WTC11 (cell line): Measurements from ENCODE around the gene FFAR4.

Experiments
- TF ChIP-seq, protein P1 (sequence below): sonication (generic); formaldehyde crosslinking; IDR thresholded peaks from 2 replicates; pipeline ENCODE4 v1.8.1; 2023; ENCODE audit warnings: mild to moderate bottlenecking, missing genetic modification reagents, moderate library complexity
- TF ChIP-seq, protein P2 (sequence below): fragments of 200-600 bp; IDR thresholded peaks from 2 replicates; pipeline ENCODE4 v1.8.0; 2022; ENCODE audit warnings: antibody characterized with exemption

DNA sequence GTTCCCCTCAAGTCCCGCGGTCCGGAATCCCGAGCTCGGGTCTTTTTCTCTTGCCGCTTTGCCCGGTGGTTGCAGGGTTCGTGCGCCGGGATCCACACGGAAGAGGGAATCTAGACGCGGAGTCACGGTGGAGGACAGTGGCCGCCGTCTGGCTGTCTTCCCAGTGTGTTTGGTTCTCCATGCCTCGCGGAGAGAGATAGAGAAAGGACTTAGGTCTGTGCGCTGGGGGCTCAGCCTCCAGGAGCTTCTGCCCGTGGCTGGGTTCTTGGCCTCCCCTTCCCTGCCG lies 1.6 kb downstream of the FFAR4 start:
- TF ChIP-seq, protein P1, sequence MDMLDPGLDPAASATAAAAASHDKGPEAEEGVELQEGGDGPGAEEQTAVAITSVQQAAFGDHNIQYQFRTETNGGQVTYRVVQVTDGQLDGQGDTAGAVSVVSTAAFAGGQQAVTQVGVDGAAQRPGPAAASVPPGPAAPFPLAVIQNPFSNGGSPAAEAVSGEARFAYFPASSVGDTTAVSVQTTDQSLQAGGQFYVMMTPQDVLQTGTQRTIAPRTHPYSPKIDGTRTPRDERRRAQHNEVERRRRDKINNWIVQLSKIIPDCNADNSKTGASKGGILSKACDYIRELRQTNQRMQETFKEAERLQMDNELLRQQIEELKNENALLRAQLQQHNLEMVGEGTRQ, result no peak
- TF ChIP-seq, protein P2, sequence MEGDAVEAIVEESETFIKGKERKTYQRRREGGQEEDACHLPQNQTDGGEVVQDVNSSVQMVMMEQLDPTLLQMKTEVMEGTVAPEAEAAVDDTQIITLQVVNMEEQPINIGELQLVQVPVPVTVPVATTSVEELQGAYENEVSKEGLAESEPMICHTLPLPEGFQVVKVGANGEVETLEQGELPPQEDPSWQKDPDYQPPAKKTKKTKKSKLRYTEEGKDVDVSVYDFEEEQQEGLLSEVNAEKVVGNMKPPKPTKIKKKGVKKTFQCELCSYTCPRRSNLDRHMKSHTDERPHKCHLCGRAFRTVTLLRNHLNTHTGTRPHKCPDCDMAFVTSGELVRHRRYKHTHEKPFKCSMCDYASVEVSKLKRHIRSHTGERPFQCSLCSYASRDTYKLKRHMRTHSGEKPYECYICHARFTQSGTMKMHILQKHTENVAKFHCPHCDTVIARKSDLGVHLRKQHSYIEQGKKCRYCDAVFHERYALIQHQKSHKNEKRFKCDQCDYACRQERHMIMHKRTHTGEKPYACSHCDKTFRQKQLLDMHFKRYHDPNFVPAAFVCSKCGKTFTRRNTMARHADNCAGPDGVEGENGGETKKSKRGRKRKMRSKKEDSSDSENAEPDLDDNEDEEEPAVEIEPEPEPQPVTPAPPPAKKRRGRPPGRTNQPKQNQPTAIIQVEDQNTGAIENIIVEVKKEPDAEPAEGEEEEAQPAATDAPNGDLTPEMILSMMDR, result no peak
